HCT116 (cell line): ENCODE measurements around the gene PDE2A. TPM values are rescaled to one million over a fixed set of nuclear protein-coding genes. Genes with fewer than 3 reads are reported as not detected.

Experiments used
- ATAC-seq: fragments of 200-7000 bp; cut with Tn5 transposase; 2 replicates; pipeline ENCODE4 v1.9.1; 2020; ENCODE audit warnings: mild to moderate bottlenecking, moderate library complexity
- BruUV-seq: library from RNA; stranded (reverse); fragments of 400-500 nt; replicated peaks from 2 replicates; lab custom pipeline; 2021; lab: Mats Ljungman, UMichigan
- CTCF ChIA-PET: fragments of 300-600 bp; sonication (Branson Sonifier 250); formaldehyde crosslinking; loops from one replicate; lab custom pipeline; 2021; ENCODE audit warnings: antibody characterized with exemption; lab: Charles Lee
- POLR2A ChIA-PET: fragments of 300-600, 350-600 bp; sonication (Branson Sonifier 250); formaldehyde crosslinking; loops from one replicate; lab custom pipeline; 2021; ENCODE audit warnings: antibody characterized with exemption; lab: Charles Lee
- RAD21 ChIA-PET, 2 experiments: fragments of 300-600 bp; sonication (Branson Sonifier 250); formaldehyde crosslinking; loops; one replicate each; lab custom pipeline; 2023; ENCODE audit warnings: low total read pairs in 2 of 2; ENCODE audit not compliant: uncharacterized antibody in 2 of 2, unreplicated experiment in 2 of 2, low non-redundant PET in 1 of 2; lab: Charles Lee
- DNase-seq: peaks from one replicate; pipeline ENCODE4 v3.0.0-alpha.2; 2010; ENCODE audit warnings: low read depth, low spot score
- H2AFZ ChIP-seq: fragments of 200-600 bp; shearing (Covaris generic), sonication (generic); 2 replicates; pipeline ENCODE4 v1.6.1; 2017; ENCODE audit warnings: low read depth, mixed run types, mixed read lengths, antibody characterized with exemption, low read length; ENCODE audit not compliant: poor library complexity, severe bottlenecking
- H3K27ac ChIP-seq: 2 replicates; pipeline ENCODE4 v1.5.1; 2012; ENCODE audit warnings: low read depth, low read length
- H3K27me3 ChIP-seq: fragments of 200-600 bp; sonication (generic); 2 replicates; pipeline ENCODE4 v1.6.1; 2016; ENCODE audit warnings: mixed run types, low read length, mixed read lengths; ENCODE audit not compliant: insufficient read depth
- H3K36me3 ChIP-seq, 2 experiments: fragments of 200-500 bp in 1 of 2; fragments of 200-600 bp in 1 of 2; sonication (Bioruptor generic) in 1 of 2; sonication (generic) in 1 of 2; 2 replicates each; pipeline versions ENCODE4 v1.5.1 to v1.6.1; 2014 to 2016; ENCODE audit warnings: low read length in 2 of 2, inconsistent platforms in 1 of 2, mixed read lengths in 1 of 2, mixed run types in 1 of 2; ENCODE audit not compliant: insufficient read depth in 2 of 2, control insufficient read depth in 1 of 2
- H3K4me1 ChIP-seq, 2 experiments: fragments of 200-600 bp in 1 of 2; sonication (generic) in 1 of 2; 2 replicates each; pipeline versions ENCODE4 v1.5.1 to v1.6.1; 2012 to 2017; ENCODE audit warnings: low read length in 2 of 2, inconsistent platforms in 1 of 2, mild to moderate bottlenecking in 1 of 2, mixed read lengths in 1 of 2, mixed run types in 1 of 2, moderate library complexity in 1 of 2; ENCODE audit not compliant: insufficient read depth in 2 of 2, control insufficient read depth in 1 of 2
- H3K4me2 ChIP-seq: fragments of 200-600 bp; sonication (generic); 2 replicates; pipeline ENCODE4 v1.6.1; 2017; ENCODE audit warnings: mixed run types, low read length, mixed read lengths
- H3K4me3 ChIP-seq, 2 experiments: fragments of 200-600 bp in 1 of 2; sonication (generic) in 1 of 2; replicated peaks in 1 of 2; 2 replicates each; pipeline ENCODE4 v1.5.1; 2011 to 2016; ENCODE audit warnings: low read length in 2 of 2, control low read depth in 1 of 2, low read depth in 1 of 2, mild to moderate bottlenecking in 1 of 2, mixed read lengths in 1 of 2, mixed run types in 1 of 2
- H3K79me2 ChIP-seq: fragments of 200-600 bp; sonication (generic); 2 replicates; pipeline ENCODE4 v1.6.1; 2017; ENCODE audit warnings: mild to moderate bottlenecking, mixed run types, low read length, moderate library complexity, mixed read lengths; ENCODE audit not compliant: insufficient read depth
- H3K9ac ChIP-seq: fragments of 200-600 bp; sonication (generic); 2 replicates; pipeline ENCODE4 v1.6.1; 2016; ENCODE audit warnings: low read length, mixed read lengths
- H3K9me2 ChIP-seq: fragments of 200-600 bp; sonication (generic), shearing (Covaris generic); 2 replicates; pipeline ENCODE4 v1.6.1; 2017; ENCODE audit warnings: mixed run types, mild to moderate bottlenecking, moderate library complexity; ENCODE audit not compliant: insufficient read depth
- H3K9me3 ChIP-seq, 2 experiments: fragments of 200-500 bp in 1 of 2; fragments of 200-600 bp in 1 of 2; sonication (Bioruptor generic) in 1 of 2; sonication (generic) in 1 of 2; 2 replicates each; pipeline ENCODE4 v1.6.1; 2014 to 2017; ENCODE audit warnings: low read length in 2 of 2, mixed read lengths in 2 of 2, inconsistent platforms in 1 of 2, low read depth in 1 of 2, mild to moderate bottlenecking in 1 of 2, mixed run types in 1 of 2, moderate library complexity in 1 of 2; ENCODE audit not compliant: control insufficient read depth in 1 of 2, insufficient read depth in 1 of 2
- H4K20me1 ChIP-seq: fragments of 200-600 bp; sonication (generic), shearing (Covaris generic); 2 replicates; pipeline ENCODE4 v1.6.1; 2017; ENCODE audit warnings: mixed run types, mild to moderate bottlenecking, moderate library complexity; ENCODE audit not compliant: insufficient read depth
- ATF3 ChIP-seq: IDR thresholded peaks from 2 replicates; pipeline ENCODE4 v1.6.1; 2012
- CBX3 ChIP-seq: IDR thresholded peaks from 2 replicates; pipeline ENCODE4 v1.6.1; 2012; ENCODE audit warnings: low read depth
- CEBPB ChIP-seq: IDR thresholded peaks from 2 replicates; pipeline ENCODE4 v1.6.1; 2012; ENCODE audit warnings: low read depth
- EGR1 ChIP-seq: IDR thresholded peaks from 2 replicates; pipeline ENCODE4 v1.6.1; 2012; ENCODE audit warnings: low read depth
- ELF1 ChIP-seq: IDR thresholded peaks from 2 replicates; pipeline ENCODE4 v1.6.1; 2012; ENCODE audit warnings: low read depth, borderline replicate concordance
- EZH2phosphoT487 ChIP-seq: fragments of 200-600 bp; IDR thresholded peaks from 2 replicates; pipeline ENCODE4 v1.6.1; 2018; ENCODE audit warnings: antibody characterized with exemption, borderline replicate concordance
- FOSL1 ChIP-seq: IDR thresholded peaks from 2 replicates; pipeline ENCODE4 v1.6.1; 2012; ENCODE audit warnings: low read depth
- JUND ChIP-seq: IDR thresholded peaks from 2 replicates; pipeline ENCODE4 v1.6.1; 2012
- MAX ChIP-seq: IDR thresholded peaks from 2 replicates; pipeline ENCODE4 v1.6.1; 2012
- POLR2A ChIP-seq: IDR thresholded peaks from 2 replicates; pipeline ENCODE4 v1.7.0; 2011; ENCODE audit warnings: borderline replicate concordance; ENCODE audit not compliant: insufficient read depth, insufficient read length; ENCODE audit errors: extremely low read depth
- POLR2AphosphoS5 ChIP-seq: IDR thresholded peaks from 2 replicates; pipeline ENCODE4 v1.6.1; 2011; ENCODE audit warnings: mild to moderate bottlenecking, low read depth, low read length, moderate library complexity
- RAD21 ChIP-seq: IDR thresholded peaks from 2 replicates; pipeline ENCODE4 v1.6.1; 2012; ENCODE audit warnings: low read depth, mild to moderate bottlenecking
- SIN3A ChIP-seq: IDR thresholded peaks from 2 replicates; pipeline ENCODE4 v1.6.1; 2012; ENCODE audit warnings: low read depth
- SP1 ChIP-seq: IDR thresholded peaks from 2 replicates; pipeline ENCODE4 v1.6.1; 2012; ENCODE audit warnings: low read depth
- SRF ChIP-seq: IDR thresholded peaks from 2 replicates; pipeline ENCODE4 v1.6.1; 2012; ENCODE audit warnings: low read depth
- TCF7L2 ChIP-seq: IDR thresholded peaks from 2 replicates; pipeline ENCODE4 v1.7.0; 2011; ENCODE audit warnings: borderline replicate concordance, inconsistent platforms; ENCODE audit not compliant: insufficient read depth, insufficient read length; ENCODE audit errors: extremely low read depth
- YY1 ChIP-seq: IDR thresholded peaks from 2 replicates; pipeline ENCODE4 v1.6.1; 2011; ENCODE audit warnings: low read length, low read depth, moderate library complexity, mild to moderate bottlenecking; ENCODE audit not compliant: insufficient replicate concordance; ENCODE audit errors: extremely low read depth
- ZBTB33 ChIP-seq: IDR thresholded peaks from 2 replicates; pipeline ENCODE4 v1.6.1; 2011; ENCODE audit warnings: mild to moderate bottlenecking, low read length, moderate library complexity; ENCODE audit not compliant: insufficient replicate concordance; ENCODE audit errors: extremely low read depth
- ZFX ChIP-seq: fragments of 450-650 bp; IDR thresholded peaks from 2 replicates; pipeline ENCODE4 v1.6.1; 2017
- ZNF274 ChIP-seq: fragments of 200-500 bp; sonication (Bioruptor generic); IDR thresholded peaks from 2 replicates; pipeline ENCODE4 v1.6.1; 2014; ENCODE audit warnings: mild to moderate bottlenecking, low read depth, low read length, inconsistent platforms
- intact Hi-C: fragments of 100-400 bp; cut with micrococcal nuclease; formaldehyde crosslinking; loops from 2 replicates; pipeline ENCODE4 v1.10.0; 2022
- total RNA-seq: library from RNA; stranded (reverse); gene quantifications from one replicate; pipeline ENCODE4 v1.2.1, GENCODE V29; 2021; ENCODE audit not compliant: unreplicated experiment
- TF ChIP-seq, protein P1 (sequence below): IDR thresholded peaks from 2 replicates; pipeline ENCODE4 v1.6.1; 2012; ENCODE audit warnings: low read depth

Gene PDE2A
- total RNA-seq, 1 experiment from 2014 or later, result 7.6 TPM

DNA sequence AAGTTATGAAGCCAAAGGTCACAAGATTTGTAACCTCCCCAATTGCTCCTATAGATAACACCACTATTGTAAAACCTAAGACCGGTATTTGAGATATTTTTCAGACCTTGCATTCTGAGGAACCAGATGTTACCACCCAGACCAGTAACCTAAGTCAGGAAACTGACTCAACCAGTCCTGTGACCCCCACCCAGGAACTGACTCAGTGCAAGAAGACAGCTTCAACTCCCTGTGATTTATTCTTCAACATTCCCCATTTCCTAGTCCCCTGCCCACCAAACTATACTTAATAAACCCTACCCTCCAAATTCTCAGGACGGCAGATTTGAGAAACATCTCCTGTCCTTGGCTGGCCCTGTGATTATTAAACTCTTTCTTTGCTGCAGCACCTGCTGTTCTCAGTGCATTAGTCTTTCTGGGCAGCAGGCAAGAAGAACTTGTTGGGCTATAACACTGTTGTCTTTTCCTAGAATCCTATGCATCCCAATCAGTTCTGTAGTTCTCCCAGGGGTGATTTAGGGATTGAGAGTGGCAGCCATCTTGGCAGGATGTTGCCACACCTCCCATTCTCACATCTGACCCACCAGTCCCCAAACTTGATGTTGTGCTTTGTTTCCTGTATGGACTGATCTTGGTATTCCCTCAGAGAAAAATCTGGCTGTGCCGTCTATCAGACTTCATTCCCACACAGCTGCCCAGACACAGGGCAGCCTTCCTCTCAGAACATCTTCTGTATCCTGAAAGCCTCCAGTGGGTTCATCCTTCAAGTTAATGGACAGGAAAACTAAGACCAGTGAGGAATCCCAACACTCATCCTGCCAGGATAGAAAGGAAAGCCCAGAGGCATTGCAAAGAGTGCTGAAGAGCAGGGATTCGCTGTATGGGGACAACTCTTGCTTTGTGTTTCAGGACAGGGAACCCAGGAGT is 104.0 kb downstream of the PDE2A start:
- Histone ChIP-seq H3K4me1 (peaks cover 0 to 9% of the 10 kb centered on the region in 2 experiments; a peak in 2 of 4 replicates), H3K27ac (no peak overlapping the region), H3K27me3 (no peaks in the 10 kb centered on the region), H3K9ac (no peak overlapping the region), H3K79me2 (no peaks in the 10 kb centered on the region), H3K4me2 (peak overlapping the region; percentile 36), H3K36me3 (no peaks in the 10 kb centered on the region), H3K9me3 (no peaks in the 10 kb centered on the region), H3K4me3 (no peak overlapping the region), H4K20me1 (no peaks in the 10 kb centered on the region), H2AFZ (no peak overlapping the region), H3K9me2 (no peaks in the 10 kb centered on the region)
- CTCF ChIA-PET, result no interaction called here
- DNase-seq, result no peak
- POLR2A ChIA-PET, result no interaction called here
- ATAC-seq, result no peak
- RAD21 ChIA-PET, result interaction anchor here in 1 of 2 experiments (1.2 kb wide), 1 partner anchor 99 kb away, joined by 3 read pairs; no protein-coding TSS in a partner anchor
- no TSS peak for BruUV-seq
- intact Hi-C loops, result no loop called here
- TF ChIP-seq YY1 (no peak), ZBTB33 (no peak), ELF1 (no peak), POLR2AphosphoS5 (no peak), SP1 (peak; percentile 58), CEBPB (no peak), RAD21 (no peak), CBX3 (no peak), TCF7L2 (no peak), EZH2phosphoT487 (no peak), POLR2A (no peak), JUND (peak; percentile 61), FOSL1 (peak; percentile 62), SRF (no peak), EGR1 (no peak), ATF3 (no peak), MAX (no peak), SIN3A (no peak), ZFX (no peak), ZNF274 (no peak)
- TF ChIP-seq, protein P1, sequence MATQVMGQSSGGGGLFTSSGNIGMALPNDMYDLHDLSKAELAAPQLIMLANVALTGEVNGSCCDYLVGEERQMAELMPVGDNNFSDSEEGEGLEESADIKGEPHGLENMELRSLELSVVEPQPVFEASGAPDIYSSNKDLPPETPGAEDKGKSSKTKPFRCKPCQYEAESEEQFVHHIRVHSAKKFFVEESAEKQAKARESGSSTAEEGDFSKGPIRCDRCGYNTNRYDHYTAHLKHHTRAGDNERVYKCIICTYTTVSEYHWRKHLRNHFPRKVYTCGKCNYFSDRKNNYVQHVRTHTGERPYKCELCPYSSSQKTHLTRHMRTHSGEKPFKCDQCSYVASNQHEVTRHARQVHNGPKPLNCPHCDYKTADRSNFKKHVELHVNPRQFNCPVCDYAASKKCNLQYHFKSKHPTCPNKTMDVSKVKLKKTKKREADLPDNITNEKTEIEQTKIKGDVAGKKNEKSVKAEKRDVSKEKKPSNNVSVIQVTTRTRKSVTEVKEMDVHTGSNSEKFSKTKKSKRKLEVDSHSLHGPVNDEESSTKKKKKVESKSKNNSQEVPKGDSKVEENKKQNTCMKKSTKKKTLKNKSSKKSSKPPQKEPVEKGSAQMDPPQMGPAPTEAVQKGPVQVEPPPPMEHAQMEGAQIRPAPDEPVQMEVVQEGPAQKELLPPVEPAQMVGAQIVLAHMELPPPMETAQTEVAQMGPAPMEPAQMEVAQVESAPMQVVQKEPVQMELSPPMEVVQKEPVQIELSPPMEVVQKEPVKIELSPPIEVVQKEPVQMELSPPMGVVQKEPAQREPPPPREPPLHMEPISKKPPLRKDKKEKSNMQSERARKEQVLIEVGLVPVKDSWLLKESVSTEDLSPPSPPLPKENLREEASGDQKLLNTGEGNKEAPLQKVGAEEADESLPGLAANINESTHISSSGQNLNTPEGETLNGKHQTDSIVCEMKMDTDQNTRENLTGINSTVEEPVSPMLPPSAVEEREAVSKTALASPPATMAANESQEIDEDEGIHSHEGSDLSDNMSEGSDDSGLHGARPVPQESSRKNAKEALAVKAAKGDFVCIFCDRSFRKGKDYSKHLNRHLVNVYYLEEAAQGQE, result no peak
